GM23338 (cell line): ENCODE data around the gene PLAAT3. TPM values are rescaled to one million over a fixed set of nuclear protein-coding genes. Genes with fewer than 3 reads are reported as not detected.

ENCODE experiments used
- ATAC-seq: fragments of 200-7000 bp; cut with Tn5 transposase; 3 replicates; pipeline ENCODE4 v1.9.1; 2020
- DNase-seq: peaks from one replicate; pipeline ENCODE4 v3.0.0-alpha.2; 2015; ENCODE audit warnings: low spot score
- H2AFZ ChIP-seq: fragments of 200-600 bp; sonication (generic); 2 replicates; pipeline ENCODE4 v1.8.0; 2016; ENCODE audit warnings: antibody characterized with exemption, mild to moderate bottlenecking, moderate library complexity
- H3F3A ChIP-seq: fragments of 200-600 bp; sonication (generic); replicated peaks from 2 replicates; pipeline ENCODE4 v1.8.0; 2017; ENCODE audit warnings: antibody characterized with exemption, mixed run types, low read depth
- H3K27ac ChIP-seq: fragments of 200-600 bp; sonication (generic); 2 replicates; pipeline ENCODE4 v1.6.1; 2016; ENCODE audit warnings: low read depth
- H3K27me3 ChIP-seq: fragments of 200-600 bp; sonication (generic); 2 replicates; pipeline ENCODE4 v1.8.0; 2016; ENCODE audit warnings: mild to moderate bottlenecking, mixed run types, moderate library complexity; ENCODE audit not compliant: insufficient read depth
- H3K36me3 ChIP-seq: fragments of 200-600 bp; sonication (generic); 2 replicates; pipeline ENCODE4 v1.8.0; 2016; ENCODE audit warnings: mild to moderate bottlenecking; ENCODE audit not compliant: insufficient read depth
- H3K4me1 ChIP-seq: fragments of 200-600 bp; sonication (generic); 2 replicates; pipeline ENCODE4 v1.8.0; 2016; ENCODE audit warnings: mild to moderate bottlenecking, moderate library complexity; ENCODE audit not compliant: insufficient read depth
- H3K4me2 ChIP-seq: fragments of 200-600 bp; sonication (generic); 2 replicates; pipeline ENCODE4 v1.7.1; 2017; ENCODE audit warnings: mixed run types
- H3K4me3 ChIP-seq: fragments of 200-600 bp; sonication (generic); 2 replicates; pipeline ENCODE4 v1.6.1; 2016; ENCODE audit warnings: mixed run types
- H3K79me2 ChIP-seq: fragments of 200-600 bp; sonication (generic); replicated peaks from 2 replicates; pipeline ENCODE4 v1.8.0; 2017; ENCODE audit warnings: mild to moderate bottlenecking; ENCODE audit not compliant: insufficient read depth
- H3K9me2 ChIP-seq: fragments of 200-600 bp; sonication (generic); 2 replicates; pipeline ENCODE4 v1.8.0; 2017; ENCODE audit not compliant: insufficient read depth
- H4K20me1 ChIP-seq: fragments of 200-600 bp; sonication (generic); replicated peaks from 2 replicates; pipeline ENCODE4 v1.8.0; 2017; ENCODE audit warnings: mild to moderate bottlenecking; ENCODE audit not compliant: insufficient read depth
- H3K27ac Mint-ChIP-seq: 2 replicates; pipeline ENCODE4 v1.8.0; 2020; ENCODE audit warnings: inconsistent platforms, mild to moderate bottlenecking, moderate library complexity, mixed read lengths
- H3K27me3 Mint-ChIP-seq: 3 replicates; pipeline ENCODE4 v1.8.0; 2022; ENCODE audit warnings: low read depth, mild to moderate bottlenecking, moderate library complexity, mixed read lengths, inconsistent platforms; ENCODE audit not compliant: insufficient read depth, poor library complexity
- H3K36me3 Mint-ChIP-seq: 3 replicates; pipeline ENCODE4 v1.8.0; 2021; ENCODE audit warnings: low read depth, mild to moderate bottlenecking, inconsistent platforms, moderate library complexity, mixed read lengths
- H3K4me1 Mint-ChIP-seq: 3 replicates; pipeline ENCODE4 v1.8.0; 2020; ENCODE audit warnings: mild to moderate bottlenecking, inconsistent platforms, mixed read lengths
- H3K4me3 Mint-ChIP-seq: 3 replicates; pipeline ENCODE4 v1.8.0; 2021; ENCODE audit warnings: moderate library complexity, mild to moderate bottlenecking, inconsistent platforms, mixed read lengths
- H3K9me3 Mint-ChIP-seq: 3 replicates; pipeline ENCODE4 v1.8.0; 2020; ENCODE audit warnings: moderate library complexity, mild to moderate bottlenecking, inconsistent platforms, mixed read lengths
- CREB1 ChIP-seq: fragments of 250-450 bp; sonication (Bioruptor Pico); IDR thresholded peaks from 2 replicates; pipeline ENCODE4 v1.5.0; 2020; ENCODE audit warnings: low read depth, mild to moderate bottlenecking, moderate library complexity
- ETS1 ChIP-seq: IDR thresholded peaks from 2 replicates; pipeline ENCODE4 v1.6.1; 2016; ENCODE audit warnings: antibody characterized with exemption
- POLR2AphosphoS5 ChIP-seq: IDR thresholded peaks from 2 replicates; pipeline ENCODE4 v1.6.1; 2016; ENCODE audit warnings: antibody characterized with exemption, low read depth
- polyA plus RNA-seq: library from polyadenylated mRNA; unstranded; fragments of >200 nt; fragmentation: Nextera tagmentation; extraction: Ambion mirVana; gene quantifications from 2 replicates; pipeline ENCODE4 v1.2.1, GENCODE V29; 2016
- total RNA-seq: library from RNA; depleted of rRNA; stranded (reverse); fragments of >200 nt; shearing (Covaris generic); gene quantifications from 2 replicates; pipeline ENCODE4 v1.2.3, GENCODE V29; 2014
- TF ChIP-seq, protein P1 (sequence below): IDR thresholded peaks from one replicate; pipeline ENCODE4 v1.6.1; 2018; ENCODE audit warnings: antibody characterized with exemption; ENCODE audit not compliant: unreplicated experiment

PLAAT3 gene
- total and polyA plus RNA-seq, 2 experiments from 2014 or later, result 61.1 to 262 TPM

DNA sequence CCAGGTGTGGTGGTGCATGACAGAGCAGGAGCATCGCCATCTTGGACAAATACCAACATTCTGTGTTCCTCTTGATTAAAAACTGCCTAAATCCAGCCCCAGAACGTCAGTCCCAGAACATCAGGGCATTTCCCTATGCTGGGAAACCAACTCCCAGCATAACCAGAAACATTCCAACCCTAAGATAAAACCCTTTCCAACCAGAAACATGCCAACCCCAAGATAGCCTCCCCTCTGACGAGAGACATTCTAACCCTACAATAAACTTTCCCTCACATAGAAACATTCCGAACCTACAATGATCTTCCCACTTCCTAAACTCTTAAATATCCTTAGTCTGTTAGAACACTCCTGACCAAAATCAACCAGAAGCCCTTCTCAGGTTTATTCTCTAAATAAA, 66.1 kb downstream of the PLAAT3 start:
- no peaks in the 10 kb centered on the region for H3K79me2 ChIP-seq
- Mint-ChIP-seq H3K27ac (no peak overlapping the region), H3K4me3 (no peak overlapping the region), H3K27me3 (peaks cover 13% of the 10 kb centered on the region), H3K9me3 (peaks cover 9% of the 10 kb centered on the region; the same call in 2 of the 3 replicates), H3K36me3 (peaks cover 4% of the 10 kb centered on the region; the same call in 2 of the 3 replicates), H3K4me1 (peaks cover 4% of the 10 kb centered on the region)
- H3K27me3 ChIP-seq, result no peaks in the 10 kb centered on the region
- no peak overlapping the region for H2AFZ ChIP-seq
- no peak for TF ChIP-seq ETS1
- TF ChIP-seq POLR2AphosphoS5, result no peak
- peaks cover 10% of the 10 kb centered on the region; the same call in 1 of the 2 replicates for H3K9me2 ChIP-seq
- no peak overlapping the region for H3K4me3 ChIP-seq
- no peaks in the 10 kb centered on the region for H3K36me3 ChIP-seq
- H3K4me1 ChIP-seq, result peaks cover 6% of the 10 kb centered on the region; the same call in 1 of the 2 replicates
- H3K27ac ChIP-seq, result no peak overlapping the region
- no peak overlapping the region for H3K4me2 ChIP-seq
- ATAC-seq, result no peak
- no peaks in the 10 kb centered on the region for H4K20me1 ChIP-seq
- peaks cover 3% of the 10 kb centered on the region; the same call in 1 of the 2 replicates for H3F3A ChIP-seq
- no peak for DNase-seq

- H3K36me3 Mint-ChIP-seq, result peaks cover 4% of the 10 kb centered on the region; the same call in 2 of the 3 replicates
- Histone ChIP-seq H3K4me2 (no peak overlapping the region), H3K36me3 (no peaks in the 10 kb centered on the region), H3K9me2 (peaks cover 10% of the 10 kb centered on the region; the same call in 1 of the 2 replicates), H3K27me3 (no peaks in the 10 kb centered on the region), H3K79me2 (no peaks in the 10 kb centered on the region), H3K27ac (no peak overlapping the region), H3K4me1 (no peaks in the 10 kb centered on the region), H2AFZ (no peak overlapping the region), H4K20me1 (no peaks in the 10 kb centered on the region), H3K4me3 (no peak overlapping the region), H3F3A (0 out of 2 replicates have a peak, but pooled peaks cover 3% of the 10 kb centered on the region)
- no peaks in the 10 kb centered on the region; the same call in 2 of the 3 replicates for H3K4me1 Mint-ChIP-seq
- no peak overlapping the region for H3K27ac Mint-ChIP-seq
- ATAC-seq (no peak), DNase-seq (no peak)
- peaks cover 10% of the 10 kb centered on the region for H3K27me3 Mint-ChIP-seq
- H3K9me3 Mint-ChIP-seq, result peaks cover 9% of the 10 kb centered on the region; the same call in 2 of the 3 replicates
- H3K4me3 Mint-ChIP-seq, result no peak overlapping the region
- TF ChIP-seq POLR2AphosphoS5, result no peak
These were observed 67.2 kb downstream of the PLAAT3 start for GRCh38 chr11:63547061-63547460.

DNA sequence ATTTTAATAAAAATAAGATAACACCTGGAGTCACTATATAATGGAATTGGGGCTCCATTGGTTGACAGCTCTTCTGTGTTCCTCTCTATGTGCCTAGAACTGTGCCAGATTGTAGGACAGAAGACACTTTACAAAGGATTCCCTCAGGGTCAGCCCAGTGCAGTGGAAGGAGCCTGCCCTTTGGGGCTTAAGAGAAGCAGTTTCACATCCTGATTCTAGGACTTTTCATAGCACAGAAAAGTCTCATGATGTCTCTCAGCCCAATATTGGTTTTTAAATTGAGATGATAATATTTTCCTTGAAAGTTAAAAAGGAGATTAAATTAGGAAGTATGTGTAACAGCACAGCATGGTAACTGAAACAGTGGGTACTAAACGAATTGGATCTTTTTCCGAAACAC, 70.5 kb downstream of the PLAAT3 start:
- Histone ChIP-seq H3F3A (0 out of 2 replicates have a peak, but pooled peaks cover 3% of the 10 kb centered on the region), H3K9me2 (peaks cover 10% of the 10 kb centered on the region; the same call in 1 of the 2 replicates), H3K36me3 (no peaks in the 10 kb centered on the region), H4K20me1 (no peaks in the 10 kb centered on the region), H3K27ac (no peak overlapping the region), H3K4me2 (no peak overlapping the region), H3K4me1 (no peaks in the 10 kb centered on the region), H2AFZ (no peak overlapping the region), H3K4me3 (no peak overlapping the region), H3K79me2 (no peaks in the 10 kb centered on the region), H3K27me3 (no peaks in the 10 kb centered on the region)
- Mint-ChIP-seq H3K4me3 (no peak overlapping the region), H3K36me3 (no peaks in the 10 kb centered on the region), H3K4me1 (no peaks in the 10 kb centered on the region; the same call in 2 of the 3 replicates), H3K9me3 (no peaks in the 10 kb centered on the region), H3K27me3 (peaks cover 4% of the 10 kb centered on the region), H3K27ac (no peak overlapping the region)
- DNase-seq (no peak), ATAC-seq (no peak)
- TF ChIP-seq POLR2AphosphoS5 (no peak), ETS1 (no peak), CREB1 (CRISPR knock-in tag) (no peak)
- TF ChIP-seq, protein P1, sequence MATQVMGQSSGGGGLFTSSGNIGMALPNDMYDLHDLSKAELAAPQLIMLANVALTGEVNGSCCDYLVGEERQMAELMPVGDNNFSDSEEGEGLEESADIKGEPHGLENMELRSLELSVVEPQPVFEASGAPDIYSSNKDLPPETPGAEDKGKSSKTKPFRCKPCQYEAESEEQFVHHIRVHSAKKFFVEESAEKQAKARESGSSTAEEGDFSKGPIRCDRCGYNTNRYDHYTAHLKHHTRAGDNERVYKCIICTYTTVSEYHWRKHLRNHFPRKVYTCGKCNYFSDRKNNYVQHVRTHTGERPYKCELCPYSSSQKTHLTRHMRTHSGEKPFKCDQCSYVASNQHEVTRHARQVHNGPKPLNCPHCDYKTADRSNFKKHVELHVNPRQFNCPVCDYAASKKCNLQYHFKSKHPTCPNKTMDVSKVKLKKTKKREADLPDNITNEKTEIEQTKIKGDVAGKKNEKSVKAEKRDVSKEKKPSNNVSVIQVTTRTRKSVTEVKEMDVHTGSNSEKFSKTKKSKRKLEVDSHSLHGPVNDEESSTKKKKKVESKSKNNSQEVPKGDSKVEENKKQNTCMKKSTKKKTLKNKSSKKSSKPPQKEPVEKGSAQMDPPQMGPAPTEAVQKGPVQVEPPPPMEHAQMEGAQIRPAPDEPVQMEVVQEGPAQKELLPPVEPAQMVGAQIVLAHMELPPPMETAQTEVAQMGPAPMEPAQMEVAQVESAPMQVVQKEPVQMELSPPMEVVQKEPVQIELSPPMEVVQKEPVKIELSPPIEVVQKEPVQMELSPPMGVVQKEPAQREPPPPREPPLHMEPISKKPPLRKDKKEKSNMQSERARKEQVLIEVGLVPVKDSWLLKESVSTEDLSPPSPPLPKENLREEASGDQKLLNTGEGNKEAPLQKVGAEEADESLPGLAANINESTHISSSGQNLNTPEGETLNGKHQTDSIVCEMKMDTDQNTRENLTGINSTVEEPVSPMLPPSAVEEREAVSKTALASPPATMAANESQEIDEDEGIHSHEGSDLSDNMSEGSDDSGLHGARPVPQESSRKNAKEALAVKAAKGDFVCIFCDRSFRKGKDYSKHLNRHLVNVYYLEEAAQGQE, result no peak
